Measurements from ENCODE around the gene PTGIS.

The PTGIS gene

DNA sequence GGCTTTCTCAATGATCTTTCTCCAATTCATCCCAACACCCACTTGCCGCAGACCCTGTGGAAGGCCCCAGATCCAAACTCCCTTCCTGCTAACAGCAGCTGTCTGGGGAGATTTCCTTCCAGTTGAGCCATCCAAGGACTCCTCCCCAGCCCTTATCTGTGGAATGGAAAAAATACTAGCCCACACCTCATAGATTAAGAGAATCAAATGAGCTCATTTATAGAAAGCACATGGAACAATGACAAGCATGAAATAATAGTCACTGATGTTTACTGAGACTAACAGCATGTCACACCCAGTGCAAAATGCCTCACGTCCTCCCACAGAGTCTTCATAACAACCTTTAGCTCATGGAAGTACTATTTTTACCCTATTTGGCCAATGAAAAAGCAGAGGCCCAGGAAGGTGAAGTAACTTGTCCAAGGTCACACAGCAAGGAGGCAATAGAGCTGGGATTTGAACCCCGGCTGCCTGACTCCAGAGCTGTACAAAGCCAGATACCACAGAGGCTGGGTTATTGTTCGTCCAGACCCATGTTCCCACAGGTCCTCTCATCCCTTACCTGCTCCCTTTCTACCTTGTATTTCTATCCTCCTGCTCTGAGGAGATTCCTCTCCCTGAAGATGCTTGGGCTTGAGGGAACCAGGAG lies 23.4 kb upstream of the PTGIS start:
- H3K27ac ChIP-seq (ENCODE audit: low read length, poor library complexity, severe bottlenecking): no peak overlapping the region
- no peak overlapping the region for H4K91ac ChIP-seq (ENCODE audit: low read length)

GRCh38 chr20:49590163-49591017 lies 22.5 kb upstream of the PTGIS start:
- Histone ChIP-seq H3K79me1 (replicated peaks; ENCODE audit: low read length, poor library complexity, severe bottlenecking) (no peaks in the 10 kb centered on the region), H4K91ac (ENCODE audit: low read length) (no peak overlapping the region), H3K36me3 (ENCODE audit: control insufficient read depth in 1 of 2, insufficient read depth in 2 of 2, low read depth in 1 of 2, low read length in 2 of 2) (no peaks in the 10 kb centered on the region), H3K9me3 (ENCODE audit: control insufficient read depth, low read length) (no peaks in the 10 kb centered on the region), H3K14ac (ENCODE audit: low read length in 2 of 2) (no peak overlapping the region), H2AK5ac (ENCODE audit: low read length, severe bottlenecking) (no peak overlapping the region), H2BK15ac (ENCODE audit: low read depth, poor library complexity, severe bottlenecking) (no peak overlapping the region), H2BK120ac (ENCODE audit: low read depth, low read length) (no peak overlapping the region), H3K4me1 (ENCODE audit: control insufficient read depth, insufficient read depth, low read depth, low read length) (peaks cover 24% of the 10 kb centered on the region), H4K8ac (ENCODE audit: low read length) (no peak overlapping the region), H2BK12ac (ENCODE audit: low read length in 2 of 2) (no peak overlapping the region), H2AFZ (ENCODE audit: low read depth, low read length) (no peak overlapping the region), H3K23ac (ENCODE audit: low read length in 2 of 2) (no peak overlapping the region), H3K4me2 (ENCODE audit: low read length, poor library complexity, severe bottlenecking) (no peak overlapping the region), H2BK5ac (ENCODE audit: low read depth, low read length, poor library complexity, severe bottlenecking) (no peak overlapping the region), H3K18ac (ENCODE audit: low read depth in 1 of 2, low read length in 2 of 2) (no peak overlapping the region), H3K4me3 (ENCODE audit: insufficient read depth in 1 of 2, low read depth in 1 of 2, low read length in 2 of 2) (no peak overlapping the region), H3K9ac (ENCODE audit: low read length) (peak overlapping the region; percentile 77), H3K27ac (ENCODE audit: low read length, poor library complexity, severe bottlenecking) (no peak overlapping the region), H3K4ac (ENCODE audit: low read depth in 1 of 2, low read length in 2 of 2) (no peak overlapping the region), H3K27me3 (ENCODE audit: control insufficient read depth in 1 of 2, insufficient read depth in 1 of 2, low read length in 2 of 2) (no peaks in the 10 kb centered on the region)
- WGBS: 91% methylated on average over 7 of the region's 8 CpGs
- DNase-seq: no peak

More for the DNA sequence above, 23.4 kb upstream of the PTGIS start:
- H3K4me1 ChIP-seq (ENCODE audit: control insufficient read depth, insufficient read depth, low read depth, low read length): peaks cover 29% of the 10 kb centered on the region
- no peak overlapping the region for H3K14ac ChIP-seq (ENCODE audit: low read length in 2 of 2)
- WGBS: 78% methylated on average over 4 of the region's 4 CpGs
- no peak overlapping the region for H3K4ac ChIP-seq (ENCODE audit: low read depth in 1 of 2, low read length in 2 of 2)
- H3K18ac ChIP-seq (ENCODE audit: low read depth in 1 of 2, low read length in 2 of 2): no peak overlapping the region
- H2AFZ ChIP-seq (ENCODE audit: low read depth, low read length): no peak overlapping the region
- no peaks in the 10 kb centered on the region for H3K9me3 ChIP-seq (ENCODE audit: control insufficient read depth, low read length)
- H2BK15ac ChIP-seq (ENCODE audit: low read depth, poor library complexity, severe bottlenecking): no peak overlapping the region
- peak overlapping the region; percentile 77 for H3K9ac ChIP-seq (ENCODE audit: low read length)
- no peaks in the 10 kb centered on the region for H3K79me1 ChIP-seq (replicated peaks; ENCODE audit: low read length, poor library complexity, severe bottlenecking)
- H3K27me3 ChIP-seq (ENCODE audit: control insufficient read depth in 1 of 2, insufficient read depth in 1 of 2, low read length in 2 of 2): no peaks in the 10 kb centered on the region
- H3K23ac ChIP-seq (ENCODE audit: low read length in 2 of 2): no peak overlapping the region
- no peak overlapping the region for H3K4me3 ChIP-seq (ENCODE audit: insufficient read depth in 1 of 2, low read depth in 1 of 2, low read length in 2 of 2)
- no peak overlapping the region for H3K4me2 ChIP-seq (ENCODE audit: low read length, poor library complexity, severe bottlenecking)
- H4K8ac ChIP-seq (ENCODE audit: low read length): no peak overlapping the region
- H2AK5ac ChIP-seq (ENCODE audit: low read length, severe bottlenecking): no peak overlapping the region
- no peak overlapping the region for H2BK5ac ChIP-seq (ENCODE audit: low read depth, low read length, poor library complexity, severe bottlenecking)
- no peak for DNase-seq
- no peak overlapping the region for H2BK12ac ChIP-seq (ENCODE audit: low read length in 2 of 2)
- no peaks in the 10 kb centered on the region for H3K36me3 ChIP-seq (ENCODE audit: control insufficient read depth in 1 of 2, insufficient read depth in 2 of 2, low read depth in 1 of 2, low read length in 2 of 2)
- H2BK120ac ChIP-seq (ENCODE audit: low read depth, low read length): no peak overlapping the region

DNA sequence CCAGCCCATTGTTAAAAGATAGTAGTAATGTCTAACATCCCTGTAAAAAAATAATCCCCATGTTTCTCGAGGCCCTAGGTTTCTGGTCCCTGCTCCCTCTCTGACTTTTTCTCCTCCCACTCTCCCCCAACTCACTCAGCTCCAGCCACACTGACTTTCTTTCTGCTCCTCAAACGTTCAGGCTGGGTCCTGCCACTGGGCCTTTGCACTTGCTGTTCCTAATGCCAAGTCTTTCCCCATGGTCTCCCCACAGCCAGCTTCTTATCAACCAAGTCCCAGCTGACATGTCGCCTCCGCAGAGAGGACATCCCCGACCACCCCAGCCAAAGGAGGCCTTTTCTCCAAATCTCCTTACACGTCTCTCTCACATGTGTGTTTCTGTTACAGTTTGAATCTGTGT lies 21.8 kb upstream of the PTGIS start:
- Histone ChIP-seq H2AK5ac (ENCODE audit: low read length, severe bottlenecking) (peak overlapping the region; percentile 24), H3K27me3 (ENCODE audit: control insufficient read depth in 1 of 2, insufficient read depth in 1 of 2, low read length in 2 of 2) (no peaks in the 10 kb centered on the region), H4K8ac (ENCODE audit: low read length) (no peak overlapping the region), H3K79me1 (replicated peaks; ENCODE audit: low read length, poor library complexity, severe bottlenecking) (no peaks in the 10 kb centered on the region), H3K18ac (ENCODE audit: low read depth in 1 of 2, low read length in 2 of 2) (no peak overlapping the region), H2BK120ac (ENCODE audit: low read depth, low read length) (no peak overlapping the region), H3K4ac (ENCODE audit: low read depth in 1 of 2, low read length in 2 of 2) (no peak overlapping the region), H3K27ac (ENCODE audit: low read length, poor library complexity, severe bottlenecking) (no peak overlapping the region), H3K4me2 (ENCODE audit: low read length, poor library complexity, severe bottlenecking) (no peak overlapping the region), H2BK12ac (ENCODE audit: low read length in 2 of 2) (no peak overlapping the region), H3K4me1 (ENCODE audit: control insufficient read depth, insufficient read depth, low read depth, low read length) (peaks cover 18% of the 10 kb centered on the region), H3K14ac (ENCODE audit: low read length in 2 of 2) (no peak overlapping the region), H3K36me3 (ENCODE audit: control insufficient read depth in 1 of 2, insufficient read depth in 2 of 2, low read depth in 1 of 2, low read length in 2 of 2) (no peaks in the 10 kb centered on the region), H4K91ac (ENCODE audit: low read length) (no peak overlapping the region), H3K4me3 (ENCODE audit: insufficient read depth in 1 of 2, low read depth in 1 of 2, low read length in 2 of 2) (no peak overlapping the region), H2BK5ac (ENCODE audit: low read depth, low read length, poor library complexity, severe bottlenecking) (no peak overlapping the region), H3K23ac (ENCODE audit: low read length in 2 of 2) (no peak overlapping the region), H2BK15ac (ENCODE audit: low read depth, poor library complexity, severe bottlenecking) (no peak overlapping the region), H2AFZ (ENCODE audit: low read depth, low read length) (no peak overlapping the region), H3K9me3 (ENCODE audit: control insufficient read depth, low read length) (no peaks in the 10 kb centered on the region), H3K9ac (ENCODE audit: low read length) (peak overlapping the region; percentile 77)
- WGBS: 74% methylated on average over 6 of the region's 6 CpGs
- DNase-seq: no peak

DNA sequence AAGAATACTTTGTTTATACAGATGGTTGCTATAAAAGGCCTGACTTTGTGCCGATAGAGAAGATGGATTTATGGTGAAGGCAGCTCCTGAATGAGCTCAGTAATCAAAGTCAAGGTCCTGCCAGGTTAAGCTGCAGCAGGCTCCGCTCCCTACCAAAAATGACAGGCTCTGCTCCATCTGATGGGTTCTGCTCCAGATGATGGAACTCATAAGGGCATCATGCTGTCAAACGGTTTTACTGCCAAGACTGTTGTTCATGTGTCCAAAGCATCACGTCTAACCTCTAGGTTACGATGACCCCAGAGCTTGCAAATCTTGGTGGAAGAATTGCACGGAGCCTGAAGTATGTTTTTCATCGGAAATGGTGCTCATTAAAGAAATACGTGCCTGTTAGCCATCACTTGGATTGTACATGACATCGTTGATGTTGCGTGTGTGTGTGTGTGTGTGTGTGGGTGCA lies 19.2 kb upstream of the PTGIS start:
- Histone ChIP-seq H3K4me1 (ENCODE audit: control insufficient read depth, insufficient read depth, low read depth, low read length) (peaks cover 10% of the 10 kb centered on the region), H3K14ac (ENCODE audit: low read length in 2 of 2) (no peak overlapping the region), H4K8ac (ENCODE audit: low read length) (no peak overlapping the region), H3K9me3 (ENCODE audit: control insufficient read depth, low read length) (peaks cover 7% of the 10 kb centered on the region), H2AK5ac (ENCODE audit: low read length, severe bottlenecking) (no peak overlapping the region), H3K4me2 (ENCODE audit: low read length, poor library complexity, severe bottlenecking) (no peak overlapping the region), H2BK5ac (ENCODE audit: low read depth, low read length, poor library complexity, severe bottlenecking) (no peak overlapping the region), H3K4me3 (ENCODE audit: insufficient read depth in 1 of 2, low read depth in 1 of 2, low read length in 2 of 2) (no peak overlapping the region), H3K36me3 (ENCODE audit: control insufficient read depth in 1 of 2, insufficient read depth in 2 of 2, low read depth in 1 of 2, low read length in 2 of 2) (no peaks in the 10 kb centered on the region), H2BK12ac (ENCODE audit: low read length in 2 of 2) (no peak overlapping the region), H3K4ac (ENCODE audit: low read depth in 1 of 2, low read length in 2 of 2) (no peak overlapping the region), H2BK120ac (ENCODE audit: low read depth, low read length) (no peak overlapping the region), H3K79me1 (replicated peaks; ENCODE audit: low read length, poor library complexity, severe bottlenecking) (no peaks in the 10 kb centered on the region), H3K23ac (ENCODE audit: low read length in 2 of 2) (no peak overlapping the region), H3K27me3 (ENCODE audit: control insufficient read depth in 1 of 2, insufficient read depth in 1 of 2, low read length in 2 of 2) (no peaks in the 10 kb centered on the region), H4K91ac (ENCODE audit: low read length) (no peak overlapping the region), H2AFZ (ENCODE audit: low read depth, low read length) (no peak overlapping the region), H3K9ac (ENCODE audit: low read length) (peak overlapping the region; percentile 86), H2BK15ac (ENCODE audit: low read depth, poor library complexity, severe bottlenecking) (no peak overlapping the region), H3K18ac (ENCODE audit: low read depth in 1 of 2, low read length in 2 of 2) (no peak overlapping the region), H3K27ac (ENCODE audit: low read length, poor library complexity, severe bottlenecking) (no peak overlapping the region)
- 80% methylated on average over 10 of the region's 10 CpGs for WGBS
- DNase-seq: no peak

Data from mesenchymal stem cell (in vitro differentiated cells and primary cell).